PC-3 (cell line): ENCODE data around the gene BTN1A1. TPM values are rescaled to one million over a fixed set of nuclear protein-coding genes. Genes with fewer than 3 reads are reported as not detected.
A peak's percentile ranks its signal among the peaks of the same experiment; 100 is the strongest.

Experiments
- ATAC-seq: fragments of 200-7000 bp; cut with Tn5 transposase; 2 replicates; pipeline ENCODE4 v1.9.1; 2020; ENCODE audit warnings: mild to moderate bottlenecking, moderate library complexity
- BruUV-seq: library from RNA; stranded (reverse); fragments of 400-500 nt; replicated peaks from 2 replicates; lab custom pipeline; 2021; lab: Mats Ljungman, UMichigan
- CTCF ChIA-PET: fragments of 300-600 bp; sonication (Branson Sonifier 250); formaldehyde crosslinking; loops from one replicate; lab custom pipeline; 2022; ENCODE audit warnings: antibody characterized with exemption; lab: Charles Lee
- POLR2A ChIA-PET: fragments of 300-600 bp; sonication (Branson Sonifier 250); formaldehyde crosslinking; loops from one replicate; lab custom pipeline; 2022; ENCODE audit warnings: antibody characterized with exemption; ENCODE audit not compliant: unreplicated experiment; lab: Charles Lee
- DNase-seq: peaks from one replicate; pipeline ENCODE4 v3.0.0-alpha.2; 2015
- H2AFZ ChIP-seq: fragments of 300-600 bp; sonication (generic); 2 replicates; pipeline ENCODE4 v1.6.0; 2016; ENCODE audit warnings: antibody characterized with exemption, low read length
- H3F3A ChIP-seq: fragments of 300-600 bp; sonication (generic); one replicate; pipeline ENCODE4 v1.6.0; 2017; ENCODE audit warnings: antibody characterized with exemption, low read length, control low read depth, mild to moderate bottlenecking; ENCODE audit not compliant: unreplicated experiment
- H3K27ac ChIP-seq: fragments of 300-600 bp; sonication (generic); 2 replicates; pipeline ENCODE4 v1.5.1; 2016; ENCODE audit warnings: mild to moderate bottlenecking, low read length
- H3K27me3 ChIP-seq: fragments of 300-600 bp; sonication (generic); 2 replicates; pipeline ENCODE4 v1.6.1; 2016; ENCODE audit warnings: low read length, mixed read lengths
- H3K36me3 ChIP-seq: fragments of 300-600 bp; sonication (generic); 2 replicates; pipeline ENCODE4 v1.6.1; 2016; ENCODE audit warnings: low read depth, mixed run types, low read length, mixed read lengths
- H3K4me1 ChIP-seq: fragments of 300-600 bp; sonication (generic); 2 replicates; pipeline ENCODE4 v1.5.1; 2016; ENCODE audit warnings: low read length; ENCODE audit not compliant: insufficient read depth
- H3K4me2 ChIP-seq: fragments of 300-600 bp; sonication (generic); 2 replicates; pipeline ENCODE4 v1.6.0; 2016; ENCODE audit warnings: low read length
- H3K4me3 ChIP-seq: fragments of 300-600 bp; sonication (generic); 2 replicates; pipeline ENCODE4 v1.5.1; 2016; ENCODE audit warnings: mild to moderate bottlenecking, low read length, mixed read lengths
- H3K79me2 ChIP-seq: fragments of 300-600 bp; sonication (generic); 2 replicates; pipeline ENCODE4 v1.6.1; 2017; ENCODE audit warnings: low read length, mixed read lengths
- H3K9ac ChIP-seq: fragments of 300-600 bp; sonication (generic); 2 replicates; pipeline ENCODE4 v1.6.0; 2016; ENCODE audit warnings: mild to moderate bottlenecking, low read length
- H3K9me2 ChIP-seq: fragments of 300-600 bp; sonication (generic); replicated peaks from 2 replicates; pipeline ENCODE4 v1.6.1; 2016; ENCODE audit warnings: mixed run types, low read length, mixed read lengths
- H3K9me3 ChIP-seq: fragments of 300-600 bp; sonication (generic); 2 replicates; pipeline ENCODE4 v1.6.1; 2016; ENCODE audit warnings: low read length, mixed read lengths
- H4K20me1 ChIP-seq: fragments of 300-600 bp; sonication (generic); 2 replicates; pipeline ENCODE4 v1.6.1; 2016; ENCODE audit warnings: low read length, mixed read lengths
- CTCF ChIP-seq: fragments of 300-600 bp; sonication (generic); conservative IDR thresholded peaks from 2 replicates; pipeline ENCODE4 v1.5.1; 2017; ENCODE audit warnings: antibody characterized with exemption, low read depth, mild to moderate bottlenecking, low read length
- EZH2 ChIP-seq: fragments of 300-600 bp; sonication (generic); IDR thresholded peaks from one replicate; pipeline ENCODE4 v1.6.1; 2017; ENCODE audit warnings: antibody characterized with exemption, mild to moderate bottlenecking, low read length; ENCODE audit not compliant: unreplicated experiment
- EZH2phosphoT487 ChIP-seq: fragments of 300-600 bp; sonication (generic); IDR thresholded peaks from 2 replicates; pipeline ENCODE4 v1.6.1; 2018; ENCODE audit warnings: mild to moderate bottlenecking, antibody characterized with exemption, low read length, borderline replicate concordance
- intact Hi-C: fragments of 100-400 bp; cut with micrococcal nuclease; formaldehyde crosslinking; loops from 2 replicates; pipeline ENCODE4 v1.9.0; 2023
- total RNA-seq: library from RNA; depleted of rRNA; stranded (reverse); fragments of >200 nt; gene quantifications from 2 replicates; pipeline ENCODE4 v1.2.3, GENCODE V29; 2014

Gene BTN1A1
- total RNA-seq, 1 experiment from 2014 or later: not detected

DNA sequence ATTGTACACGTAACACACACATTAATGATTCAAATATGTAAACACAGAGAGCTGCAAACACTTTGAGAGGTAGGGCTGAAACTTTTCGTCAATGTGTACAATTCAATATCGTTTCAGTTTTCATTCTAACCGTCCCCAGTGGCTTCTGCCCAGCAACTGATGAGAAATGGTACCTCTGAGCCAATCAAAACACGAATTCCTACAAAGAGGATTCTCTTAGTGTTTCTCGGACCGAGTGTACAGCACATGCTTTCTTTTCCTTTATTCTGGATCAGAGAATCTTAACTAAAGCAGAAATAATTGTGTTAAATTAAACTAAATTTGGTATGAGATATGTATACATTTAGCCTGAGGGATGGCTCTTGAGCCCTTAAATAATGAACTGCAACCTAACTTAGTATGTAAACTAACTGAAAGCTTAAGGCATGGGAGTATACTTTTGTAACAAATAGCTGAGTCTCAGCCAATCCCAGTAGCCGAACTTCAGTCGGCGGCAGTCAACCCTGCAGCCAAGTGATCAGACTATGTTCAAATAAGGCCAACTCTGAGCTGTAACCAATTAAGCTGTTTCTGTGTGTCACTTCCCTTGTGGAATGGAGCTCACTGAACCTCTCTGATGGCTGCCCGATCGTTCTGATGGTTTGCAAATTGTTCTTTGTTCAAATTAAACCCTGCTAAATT lies 26.2 kb upstream of the BTN1A1 start:
- peak overlapping the region; percentile 85 for H2AFZ ChIP-seq
- intact Hi-C loops: loop anchor here (1.0 kb wide), 1 partner anchor 17 kb away; the partner anchor contains the start of gene BTN2A1
- peak overlapping the region; percentile 54 for H3K9ac ChIP-seq
- H3F3A ChIP-seq: no peaks in the 10 kb centered on the region
- no peaks in the 10 kb centered on the region for H3K79me2 ChIP-seq
- CTCF ChIA-PET: interaction anchor here (0.5 kb wide), 1 partner anchor 215 kb away, joined by 4 read pairs; no protein-coding TSS in a partner anchor
- H3K4me3 ChIP-seq: peak overlapping the region; percentile 68
- peak overlapping the region; percentile 52 for H3K27ac ChIP-seq
- POLR2A ChIA-PET: interaction anchor here (0.5 to 0.8 kb wide), 5 partner anchors 59 to 1368 kb away, joined by 3 to 5 read pairs (median 4); no protein-coding TSS in a partner anchor
- H3K4me1 ChIP-seq: peaks cover 30% of the 10 kb centered on the region
- H3K36me3 ChIP-seq: no peaks in the 10 kb centered on the region
- H3K27me3 ChIP-seq: no peaks in the 10 kb centered on the region
- peak; percentile 94 for DNase-seq
- no peaks in the 10 kb centered on the region for H3K9me2 ChIP-seq
- no peaks in the 10 kb centered on the region for H3K9me3 ChIP-seq
- ATAC-seq: peak; percentile 94
- no peaks in the 10 kb centered on the region for H4K20me1 ChIP-seq
- TF ChIP-seq CTCF: no peak
- no peak for TF ChIP-seq EZH2
- no peak for TF ChIP-seq EZH2phosphoT487
- peak overlapping the region; percentile 78 for H3K4me2 ChIP-seq
- no TSS peak for BruUV-seq

- no peaks in the 10 kb centered on the region for H3K9me2 ChIP-seq
- ATAC-seq: no peak
These were observed 25.6 kb upstream of the BTN1A1 start for GRCh38 chr6:26474439-26474881.

More at GRCh38 chr6:26474439-26474881, 25.6 kb upstream of the BTN1A1 start:
- Histone ChIP-seq H3K9ac (peak overlapping the region; percentile 54), H3K27ac (peak overlapping the region; percentile 52), H3K27me3 (no peaks in the 10 kb centered on the region), H4K20me1 (no peaks in the 10 kb centered on the region), H2AFZ (peak overlapping the region; percentile 85), H3K4me3 (peak overlapping the region; percentile 68), H3K4me1 (peaks cover 30% of the 10 kb centered on the region), H3F3A (no peaks in the 10 kb centered on the region), H3K9me3 (no peaks in the 10 kb centered on the region), H3K36me3 (no peaks in the 10 kb centered on the region), H3K4me2 (peak overlapping the region; percentile 78), H3K79me2 (no peaks in the 10 kb centered on the region)
- TSS peak; percentile 43 for BruUV-seq
- no peak for DNase-seq
- intact Hi-C loops: no loop called here
- POLR2A ChIA-PET: interaction anchor here (0.6 to 0.8 kb wide), 3 partner anchors 59 to 1367 kb away, joined by 3 to 4 read pairs (median 4); no protein-coding TSS in a partner anchor
- TF ChIP-seq EZH2 (no peak), CTCF (no peak), EZH2phosphoT487 (no peak)
- CTCF ChIA-PET: interaction anchor here (0.5 kb wide), 1 partner anchor 215 kb away, joined by 4 read pairs; no protein-coding TSS in a partner anchor
